ENCODE measurements around the gene CIROP.

Gene CIROP

DNA sequence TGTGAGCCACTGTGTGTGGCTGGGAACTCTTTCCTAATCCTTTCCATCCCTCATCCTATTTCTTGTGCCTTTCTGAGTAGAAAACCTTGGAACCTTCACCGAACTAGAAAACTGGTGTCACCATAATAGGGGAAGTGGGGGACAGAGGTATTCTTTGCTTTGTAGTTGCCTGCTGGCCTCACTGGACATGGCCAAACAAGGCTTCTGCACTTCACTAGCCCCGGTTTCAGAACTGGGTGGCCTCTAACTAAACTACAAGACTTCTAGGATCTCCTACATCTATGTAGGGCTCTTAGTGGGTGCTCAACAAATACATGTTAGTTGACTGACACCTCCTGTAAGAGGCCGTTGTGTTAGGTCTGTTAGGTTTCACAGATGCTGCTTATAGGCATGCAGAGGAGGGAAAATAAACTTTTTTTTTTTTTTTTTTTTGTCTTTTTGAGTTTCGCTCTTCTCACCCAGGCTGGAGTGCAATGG lies 597 bp upstream of the CIROP start:
- H3K9me3 ChIP-seq = no peaks in the 10 kb centered on the region
- DNase-seq = no peak
- no peaks in the 10 kb centered on the region for H3K27me3 ChIP-seq
- no peak overlapping the region for H3K27ac ChIP-seq
- TF ChIP-seq, protein P1, sequence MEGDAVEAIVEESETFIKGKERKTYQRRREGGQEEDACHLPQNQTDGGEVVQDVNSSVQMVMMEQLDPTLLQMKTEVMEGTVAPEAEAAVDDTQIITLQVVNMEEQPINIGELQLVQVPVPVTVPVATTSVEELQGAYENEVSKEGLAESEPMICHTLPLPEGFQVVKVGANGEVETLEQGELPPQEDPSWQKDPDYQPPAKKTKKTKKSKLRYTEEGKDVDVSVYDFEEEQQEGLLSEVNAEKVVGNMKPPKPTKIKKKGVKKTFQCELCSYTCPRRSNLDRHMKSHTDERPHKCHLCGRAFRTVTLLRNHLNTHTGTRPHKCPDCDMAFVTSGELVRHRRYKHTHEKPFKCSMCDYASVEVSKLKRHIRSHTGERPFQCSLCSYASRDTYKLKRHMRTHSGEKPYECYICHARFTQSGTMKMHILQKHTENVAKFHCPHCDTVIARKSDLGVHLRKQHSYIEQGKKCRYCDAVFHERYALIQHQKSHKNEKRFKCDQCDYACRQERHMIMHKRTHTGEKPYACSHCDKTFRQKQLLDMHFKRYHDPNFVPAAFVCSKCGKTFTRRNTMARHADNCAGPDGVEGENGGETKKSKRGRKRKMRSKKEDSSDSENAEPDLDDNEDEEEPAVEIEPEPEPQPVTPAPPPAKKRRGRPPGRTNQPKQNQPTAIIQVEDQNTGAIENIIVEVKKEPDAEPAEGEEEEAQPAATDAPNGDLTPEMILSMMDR (IDR thresholded peaks at IDR 0.05) = no peak
- no peaks in the 10 kb centered on the region for H3K4me1 ChIP-seq
- intact Hi-C loops (cut with DNase I; ENCODE audit: low total_unique reads) = no loop called here
- H3K4me3 ChIP-seq = no peak overlapping the region
- H3K36me3 ChIP-seq = no peaks in the 10 kb centered on the region

DNA sequence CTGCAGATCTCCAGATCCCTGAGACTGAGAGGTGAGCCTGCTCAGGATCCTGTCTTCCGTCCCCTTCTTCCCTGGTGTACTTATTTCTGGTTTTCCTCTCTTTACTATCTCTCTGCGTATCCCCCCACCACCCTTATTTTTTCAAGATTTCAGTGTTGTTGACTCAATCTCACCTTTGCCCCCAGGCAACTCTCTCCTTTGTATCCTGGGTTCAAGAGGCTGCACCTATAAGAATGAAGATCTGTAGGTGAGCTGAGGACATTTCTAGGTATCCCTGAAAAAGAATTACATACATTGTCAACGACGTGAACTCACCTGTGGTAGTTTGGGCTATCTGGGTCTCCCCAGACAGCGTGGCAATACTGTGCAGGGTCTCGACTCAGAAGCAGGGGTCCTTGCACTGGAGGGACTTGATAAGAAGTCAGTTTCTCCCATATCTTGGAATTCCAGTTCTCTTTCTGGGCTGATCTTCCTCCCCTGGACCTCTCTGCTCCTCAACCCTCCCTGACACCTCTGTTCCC lies 659 bp downstream of the CIROP start:
- Histone ChIP-seq H3K4me1 (no peaks in the 10 kb centered on the region), H3K9me3 (no peaks in the 10 kb centered on the region), H3K27me3 (no peaks in the 10 kb centered on the region), H3K4me3 (no peak overlapping the region), H3K36me3 (peaks cover 4 to 5% (median 5%) of the 10 kb centered on the region in 3 donors), H3K27ac (no peak overlapping the region)
- intact Hi-C loops (cut with DNase I; ENCODE audit: low total_unique reads) = no loop called here
- TF ChIP-seq, protein P1 (IDR thresholded peaks at IDR 0.05) = no peak
- peak in 1 of 2 donors; percentile 16 for DNase-seq

DNA sequence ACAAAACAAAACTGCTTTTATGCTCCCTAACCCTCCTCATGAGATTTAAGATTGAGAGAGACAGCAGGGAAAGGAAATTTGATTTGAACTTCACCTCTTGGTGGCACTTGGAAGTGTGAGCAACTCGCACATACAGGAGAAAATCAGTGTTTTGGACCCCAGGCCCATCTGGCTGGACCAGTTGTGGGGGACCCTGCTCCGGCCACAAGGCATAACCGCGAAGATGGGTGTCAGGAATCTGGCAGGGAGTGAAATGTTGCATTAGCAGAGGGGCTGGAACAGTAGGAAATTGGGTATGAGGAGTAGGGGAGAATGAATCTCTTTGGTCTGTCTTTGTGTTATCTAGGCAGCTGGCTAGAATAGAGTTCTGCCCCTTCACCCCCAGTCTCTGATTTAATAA lies 1.2 kb downstream of the CIROP start:
- H3K4me1 ChIP-seq = no peaks in the 10 kb centered on the region
- H3K27me3 ChIP-seq = no peaks in the 10 kb centered on the region
- no peak overlapping the region for H3K27ac ChIP-seq
- intact Hi-C loops (cut with DNase I; ENCODE audit: low total_unique reads) = no loop called here
- no peak for DNase-seq
- no peaks in the 10 kb centered on the region for H3K9me3 ChIP-seq
- H3K36me3 ChIP-seq = peaks cover 9 to 10% (median 10%) of the 10 kb centered on the region in 3 donors
- H3K4me3 ChIP-seq = no peak overlapping the region
- TF ChIP-seq, protein P1 (IDR thresholded peaks at IDR 0.05) = no peak

DNA sequence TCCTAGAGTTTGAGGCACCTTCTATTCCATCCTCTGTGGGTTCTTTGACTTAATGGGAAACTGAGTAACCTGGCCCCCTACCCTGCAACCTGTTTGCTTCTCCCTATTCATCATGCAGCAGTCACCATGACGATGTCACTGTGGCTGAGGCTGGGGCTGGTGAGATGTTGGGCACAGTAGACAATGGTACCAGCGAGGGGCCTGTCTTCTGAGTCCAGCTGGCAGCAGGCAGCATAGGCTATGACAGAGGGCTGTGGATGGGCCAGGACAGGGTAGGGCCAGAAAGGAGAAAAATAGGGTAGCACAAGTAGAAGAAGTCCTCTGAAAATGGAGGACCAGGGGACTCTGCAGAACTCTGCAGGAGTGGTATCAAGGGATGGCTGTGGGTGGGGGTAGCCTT lies 2.0 kb downstream of the CIROP start:
- no peak overlapping the region for H3K4me3 ChIP-seq
- DNase-seq = no peak
- intact Hi-C loops (cut with DNase I; ENCODE audit: low total_unique reads) = no loop called here
- no peaks in the 10 kb centered on the region for H3K9me3 ChIP-seq
- peaks cover 0 to 3% (median under 1%) of the 10 kb centered on the region in 4 donors for H3K4me1 ChIP-seq
- no peak overlapping the region for H3K27ac ChIP-seq
- TF ChIP-seq, protein P1 (IDR thresholded peaks at IDR 0.05) = no peak
- H3K36me3 ChIP-seq = peaks cover 17 to 18% (median 17%) of the 10 kb centered on the region in 3 donors
- no peaks in the 10 kb centered on the region for H3K27me3 ChIP-seq

DNA sequence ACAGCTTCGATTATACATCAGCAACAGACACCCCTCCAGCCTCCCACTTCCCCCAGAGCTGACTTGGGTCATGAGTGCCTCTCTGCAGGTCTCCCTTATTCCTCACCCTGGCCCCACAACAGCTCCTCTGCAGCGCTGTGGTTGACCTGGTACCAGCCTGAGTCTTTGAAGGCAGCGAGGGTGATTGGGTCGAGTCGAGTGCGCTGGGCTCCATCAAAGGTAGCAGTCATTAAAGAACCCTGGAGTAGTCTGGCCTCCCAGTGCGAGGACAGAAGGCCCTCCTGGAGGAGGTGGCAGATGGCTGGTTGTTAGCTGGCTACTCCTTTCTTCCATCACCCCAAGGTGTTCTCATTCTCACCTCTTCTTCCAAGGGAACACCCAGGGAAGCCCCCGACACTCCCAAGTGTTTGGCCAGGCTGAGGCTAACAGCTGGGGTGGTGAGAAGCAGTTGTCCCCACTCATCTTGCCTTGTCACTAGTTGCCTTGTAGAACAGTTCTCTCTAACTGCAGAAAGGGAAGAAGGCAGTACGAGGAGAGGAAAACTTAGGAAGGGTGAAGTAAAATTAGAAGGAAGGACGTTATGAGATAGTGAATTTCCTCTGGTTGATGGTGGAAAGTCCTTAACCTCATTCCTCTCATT lies 2.7 kb downstream of the CIROP start:
- no peak overlapping the region for H3K4me3 ChIP-seq
- TF ChIP-seq, protein P1 (IDR thresholded peaks at IDR 0.05) = no peak
- no peaks in the 10 kb centered on the region for H3K27me3 ChIP-seq
- H3K36me3 ChIP-seq = peaks cover 22% of the 10 kb centered on the region in 3 donors
- H3K4me1 ChIP-seq = peaks cover 0 to 10% (median 6%) of the 10 kb centered on the region in 4 donors
- H3K9me3 ChIP-seq = no peaks in the 10 kb centered on the region
- peak in 1 of 2 donors; percentile 46 for DNase-seq
- intact Hi-C loops (cut with DNase I; ENCODE audit: low total_unique reads) = no loop called here
- H3K27ac ChIP-seq = no peak overlapping the region

Data from tibial artery (tissue), 4 donors.